DND-41 (cell line): Measurements from ENCODE around the gene RAI2.

Experiments used
- CTCF ChIP-seq: IDR thresholded peaks from 2 replicates; pipeline ENCODE4 v1.5.1; 2012; ENCODE audit warnings: borderline replicate concordance, low read length, moderate library complexity, mild to moderate bottlenecking; ENCODE audit not compliant: poor library complexity, severe bottlenecking; ENCODE audit errors: extremely low read depth
- EZH2 ChIP-seq: IDR thresholded peaks from 3 replicates; pipeline ENCODE4 v1.6.1; 2012; ENCODE audit warnings: borderline replicate concordance, low read depth, mild to moderate bottlenecking, moderate library complexity, low read length, inconsistent platforms; ENCODE audit not compliant: severe bottlenecking

- TF ChIP-seq CTCF (no peak), EZH2 (no peak)
These were observed 87.0 kb downstream of the RAI2 start for GRCh38 chrX:17774053-17774452.
